ENCODE measurements around the gene PITRM1.
"Not testable (repeated sequence)": the region's sequence is repeated elsewhere in the genome, so short reads cannot be mapped to it uniquely, and the experiment has no call there.

The PITRM1 gene

DNA sequence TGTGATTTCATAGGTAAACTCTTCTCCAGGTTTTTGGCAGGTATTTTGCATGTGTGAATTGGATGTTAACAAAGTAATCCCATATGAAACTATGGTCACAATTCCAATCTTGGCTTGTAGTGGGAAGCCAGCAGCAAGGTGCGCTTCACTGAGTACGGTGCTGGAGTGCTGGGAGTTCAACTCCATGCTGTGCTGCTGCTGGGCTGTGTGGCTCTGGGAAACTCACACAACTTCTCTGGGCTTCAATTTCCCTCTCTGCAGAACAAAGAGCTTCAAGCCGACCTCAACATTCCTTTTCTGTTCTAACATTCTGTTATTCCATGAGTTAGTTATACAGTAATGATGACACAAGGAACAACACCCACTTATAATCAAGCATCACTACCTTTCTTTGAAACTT lies 18.2 kb upstream of the PITRM1 start:
- TF ChIP-seq ZNF274 (IDR thresholded peaks at IDR 0.05; ENCODE audit: low read depth, low read length), result no peak
- no peak overlapping the region for H3K4me3 ChIP-seq (ENCODE audit: low read length)

DNA sequence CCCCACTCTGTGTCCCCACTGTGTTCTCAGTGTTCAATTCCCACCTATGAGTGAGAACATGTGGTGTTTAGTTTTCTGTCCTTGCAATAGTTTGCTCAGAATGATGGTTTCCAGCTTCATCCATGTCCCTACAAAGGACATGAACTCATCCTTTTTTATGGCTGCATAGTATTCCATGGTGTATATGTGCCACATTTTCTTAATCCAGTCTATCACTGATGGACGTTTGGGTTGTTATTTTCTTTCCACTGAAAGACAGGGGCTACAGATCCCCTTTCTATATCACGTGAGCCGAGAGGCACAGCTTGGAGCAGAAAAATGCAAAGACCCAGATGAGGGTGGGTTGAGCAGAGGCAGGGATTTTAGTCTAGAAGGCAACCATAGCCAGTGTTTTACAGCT lies 14.6 kb upstream of the PITRM1 start:
- not testable (repeated sequence) for H3K4me3 ChIP-seq (ENCODE audit: low read length)

DNA sequence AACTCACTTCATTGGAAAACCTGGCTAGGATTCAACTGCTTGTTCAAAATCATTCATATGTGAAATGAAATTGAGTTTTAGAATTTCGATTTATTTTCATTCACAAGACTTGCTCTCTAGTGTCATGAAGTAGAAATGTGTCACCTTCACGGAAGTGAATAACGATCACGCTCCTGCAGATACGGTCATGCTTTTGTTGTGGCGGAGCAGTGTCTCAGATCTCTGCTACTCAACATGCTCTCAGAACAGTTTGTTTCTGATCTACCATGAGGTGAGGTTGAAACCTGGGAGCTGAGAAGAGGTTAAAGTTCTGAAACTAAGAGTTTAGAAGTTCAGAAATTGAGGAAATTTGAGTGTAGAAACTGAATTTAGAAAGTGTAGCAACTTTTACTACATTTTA lies 13.8 kb upstream of the PITRM1 start:
- H3K4me3 ChIP-seq (ENCODE audit: low read length), result no peak overlapping the region
- no peak for TF ChIP-seq ZNF274 (IDR thresholded peaks at IDR 0.05; ENCODE audit: low read depth, low read length)

DNA sequence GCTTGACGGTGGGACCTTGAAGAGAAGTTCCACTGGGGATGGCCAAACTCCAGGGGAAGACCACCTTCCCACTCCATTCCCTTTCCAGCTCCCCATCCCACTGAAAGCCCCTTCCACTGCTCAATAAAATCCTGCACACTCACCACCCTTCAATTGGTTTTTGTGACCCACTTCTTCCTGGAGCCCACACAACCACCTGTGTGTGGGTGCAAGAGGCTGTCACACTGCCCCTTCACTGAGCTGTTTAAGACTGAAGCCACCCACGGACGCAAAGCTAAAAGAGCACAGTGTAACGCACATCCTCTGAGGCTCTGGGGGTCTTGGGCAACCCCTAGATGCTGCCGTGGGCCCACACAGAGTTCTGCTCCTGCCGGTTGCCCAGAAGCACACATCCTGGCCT lies 12.8 kb upstream of the PITRM1 start:
- TF ChIP-seq ZNF274 (IDR thresholded peaks at IDR 0.05; ENCODE audit: low read depth, low read length), result no peak
- H3K4me3 ChIP-seq (ENCODE audit: low read length), result no peak overlapping the region

DNA sequence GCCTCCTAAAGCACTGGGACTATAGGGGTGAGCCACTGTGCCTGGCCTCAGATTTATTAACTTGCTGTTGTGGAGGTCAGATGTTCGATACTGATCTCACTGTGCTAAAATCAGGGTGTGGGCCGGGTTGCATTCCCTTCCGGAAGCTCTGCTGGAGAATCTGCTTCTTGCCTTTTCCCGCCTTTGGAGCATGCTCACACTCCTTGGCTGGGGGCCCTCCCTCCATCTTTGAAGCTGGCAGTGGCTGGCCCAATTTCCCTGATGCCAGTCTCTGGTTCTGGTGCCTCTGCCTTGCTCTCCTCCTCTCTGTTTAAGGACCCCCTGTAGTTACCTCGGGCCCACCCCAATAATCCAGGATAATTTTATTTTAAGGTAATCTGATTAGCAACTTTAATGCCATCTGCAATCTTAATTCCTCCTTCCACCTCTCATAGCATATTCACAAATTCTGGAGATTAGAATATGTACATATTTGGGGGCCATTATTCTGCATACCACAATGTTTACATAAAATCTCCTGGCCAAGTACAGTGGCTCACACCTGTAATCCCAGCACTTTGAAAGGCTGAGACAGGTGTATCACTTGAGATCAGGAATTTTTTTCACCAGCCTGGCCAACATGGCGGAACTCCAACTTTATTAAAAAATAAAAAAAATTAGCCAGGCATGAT lies 7.9 kb upstream of the PITRM1 start:
- no peak overlapping the region for H3K4me3 ChIP-seq (ENCODE audit: low read length)
- TF ChIP-seq ZNF274 (IDR thresholded peaks at IDR 0.05; ENCODE audit: low read depth, low read length), result no peak

DNA sequence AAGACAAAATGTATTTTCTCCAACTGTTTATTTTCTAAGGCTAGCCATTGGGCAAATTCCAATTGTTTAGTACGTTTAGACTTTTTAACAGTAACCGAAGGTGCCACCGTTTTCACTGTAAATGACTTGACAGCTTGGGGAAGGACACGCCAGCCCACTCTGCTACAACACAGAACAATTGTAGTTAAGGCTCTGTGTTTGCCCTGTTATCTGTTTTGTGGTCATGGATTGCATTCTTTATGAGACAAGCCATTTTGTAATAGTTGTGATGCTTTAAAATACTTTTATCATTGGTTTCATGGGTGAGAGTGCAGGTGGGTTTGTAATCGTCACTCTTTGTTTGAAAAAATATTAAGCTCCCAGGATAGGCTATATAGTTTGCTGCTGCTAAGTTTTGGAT lies 6.6 kb upstream of the PITRM1 start:
- no peak overlapping the region for H3K4me3 ChIP-seq (ENCODE audit: low read length)
- no peak for TF ChIP-seq ZNF274 (IDR thresholded peaks at IDR 0.05; ENCODE audit: low read depth, low read length)

DNA sequence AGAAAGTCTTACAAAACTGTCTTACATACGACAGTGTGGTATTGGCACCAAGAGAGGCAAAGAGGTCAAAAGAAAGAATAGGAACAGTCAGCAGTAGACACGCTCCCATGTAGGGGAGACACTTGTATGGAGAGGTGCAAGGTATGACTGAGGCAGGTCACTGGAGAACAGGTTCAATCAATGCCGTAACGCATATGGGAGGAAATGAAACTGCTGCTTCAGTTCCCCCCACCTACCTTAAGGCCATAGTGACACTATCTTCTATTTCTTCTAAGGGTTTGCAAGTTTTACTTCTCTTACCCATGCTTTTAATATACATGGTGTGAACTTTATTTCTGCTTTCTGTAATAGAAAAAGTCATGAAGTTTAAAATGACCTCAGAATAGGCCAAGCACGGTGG lies 5.5 kb upstream of the PITRM1 start:
- H3K4me3 ChIP-seq (ENCODE audit: low read length), result no peak overlapping the region
- TF ChIP-seq ZNF274 (IDR thresholded peaks at IDR 0.05; ENCODE audit: low read depth, low read length), result no peak

DNA sequence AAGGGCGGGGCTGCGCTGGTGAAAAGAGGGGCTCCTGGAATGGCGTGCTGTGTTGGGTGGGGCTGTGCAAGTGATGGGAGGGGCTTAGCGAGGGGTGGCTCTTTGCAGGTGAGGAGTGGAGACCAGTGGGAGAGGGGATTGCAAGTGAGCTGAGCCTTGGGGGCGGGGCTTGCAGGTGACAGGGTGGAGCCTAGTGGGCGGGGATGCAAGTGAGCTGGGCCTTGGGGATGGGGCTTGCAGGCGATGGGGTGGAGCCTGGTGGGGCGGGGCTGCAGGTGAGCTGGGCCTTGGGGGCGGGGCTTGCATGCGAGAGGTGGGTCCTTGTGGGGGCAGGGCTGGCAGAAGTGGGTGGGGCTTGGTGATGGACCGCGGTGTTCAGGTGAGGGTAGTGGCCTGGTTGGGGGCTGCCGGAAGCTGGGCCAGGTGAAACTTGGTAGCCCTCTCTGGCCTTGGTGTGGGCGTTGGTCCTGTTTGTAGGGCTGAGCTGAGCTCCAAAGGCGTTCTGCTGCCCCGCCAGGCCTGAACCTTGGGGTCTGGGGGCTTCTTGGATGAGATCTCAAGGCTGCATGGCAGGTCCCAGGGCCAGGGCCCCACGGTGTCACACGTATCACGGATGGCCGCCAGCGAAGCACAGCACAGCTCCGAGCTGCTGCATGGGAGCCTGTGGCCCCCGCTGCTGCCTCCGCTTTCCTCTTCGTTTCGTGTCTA lies 743 bp upstream of the PITRM1 start:
- peak overlapping the region; percentile 56; the same call in 1 of the 2 replicates for H3K4me3 ChIP-seq (ENCODE audit: low read length)
- TF ChIP-seq ZNF274 (IDR thresholded peaks at IDR 0.05; ENCODE audit: low read depth, low read length), result no peak

DNA sequence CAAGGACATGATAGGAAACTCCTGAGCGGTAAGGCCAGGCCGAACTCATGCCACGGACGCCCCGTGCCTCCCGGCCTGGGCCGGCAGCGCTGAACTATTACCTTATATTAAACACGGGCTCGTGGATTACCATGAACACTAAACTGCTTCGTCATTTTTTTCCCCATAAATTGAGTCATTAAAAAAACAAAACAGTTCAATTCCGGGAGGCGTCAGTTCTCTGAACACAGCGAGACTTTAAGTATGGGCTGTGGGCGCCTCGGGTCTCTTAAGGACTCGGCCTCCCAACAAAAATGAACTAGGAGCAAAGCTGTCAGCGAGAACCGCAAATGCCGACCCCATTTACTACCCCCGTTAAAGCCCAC lies 519 bp downstream of the PITRM1 start:
- TF ChIP-seq ZNF274 (IDR thresholded peaks at IDR 0.05; ENCODE audit: low read depth, low read length), result no peak
- H3K4me3 ChIP-seq (ENCODE audit: low read length), result peak overlapping the region; percentile 96

DNA sequence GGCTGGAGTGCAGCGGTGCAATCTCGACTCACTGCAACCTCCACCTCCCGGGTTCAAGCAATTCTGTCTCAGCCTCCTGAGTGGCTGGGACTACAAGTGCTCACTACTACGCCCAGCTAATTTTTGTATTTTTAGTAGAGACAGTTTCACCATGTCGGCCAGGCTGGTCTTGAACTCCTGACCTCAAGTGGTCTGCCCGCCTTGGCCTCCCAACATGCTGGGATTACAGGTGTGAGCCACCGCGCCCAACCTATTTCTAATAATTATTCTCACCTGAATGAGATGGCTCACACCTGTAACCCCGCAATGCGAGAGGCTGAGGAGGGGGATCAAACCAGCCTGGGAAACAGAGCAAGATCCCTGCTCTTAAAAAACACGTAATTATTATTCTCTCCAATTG lies 1.1 kb downstream of the PITRM1 start:
- peak overlapping the region; percentile 96 for H3K4me3 ChIP-seq (ENCODE audit: low read length)

DNA sequence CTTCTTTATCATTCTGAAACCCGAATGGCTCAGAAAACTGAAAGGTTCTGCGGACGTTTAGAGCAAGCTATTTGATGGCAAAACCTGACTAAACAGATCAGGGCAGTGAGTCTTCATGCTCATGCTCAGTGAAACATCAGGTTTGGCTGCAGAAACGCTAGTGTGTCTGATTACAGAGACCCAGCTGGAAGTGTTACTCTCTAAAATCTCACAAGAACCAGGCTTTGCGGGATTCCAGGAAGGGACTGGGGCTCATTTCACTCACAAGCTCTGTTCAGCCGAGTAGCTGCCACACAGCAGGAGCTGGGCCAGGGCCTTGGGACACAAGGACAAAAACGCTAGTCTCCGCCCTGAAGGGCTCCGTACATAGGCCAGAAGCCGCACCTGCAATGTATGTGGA lies 2.9 kb downstream of the PITRM1 start:
- no peak overlapping the region for H3K4me3 ChIP-seq (ENCODE audit: low read length)
- no peak for TF ChIP-seq ZNF274 (IDR thresholded peaks at IDR 0.05; ENCODE audit: low read depth, low read length)

DNA sequence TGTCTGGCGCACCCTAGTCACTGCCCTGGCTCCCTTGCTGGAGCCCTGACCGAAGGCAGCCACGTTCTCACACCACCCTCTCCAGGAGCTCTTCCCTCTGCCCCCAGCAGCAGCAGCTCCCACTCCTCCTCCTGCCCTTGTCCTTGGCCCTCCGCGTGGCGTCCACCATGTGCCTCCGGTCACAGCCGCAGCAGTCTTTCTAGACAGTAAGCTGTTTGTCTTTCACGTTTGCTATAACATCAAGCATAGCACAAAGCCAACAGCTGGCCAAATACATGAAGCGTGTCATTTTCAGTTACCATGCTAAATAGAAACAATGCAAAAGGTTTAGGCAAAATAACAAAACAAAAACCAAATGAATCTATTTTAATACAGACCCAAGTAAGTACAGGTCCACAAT lies 3.3 kb downstream of the PITRM1 start:
- no peak overlapping the region for H3K4me3 ChIP-seq (ENCODE audit: low read length)
- TF ChIP-seq ZNF274 (IDR thresholded peaks at IDR 0.05; ENCODE audit: low read depth, low read length), result no peak

DNA sequence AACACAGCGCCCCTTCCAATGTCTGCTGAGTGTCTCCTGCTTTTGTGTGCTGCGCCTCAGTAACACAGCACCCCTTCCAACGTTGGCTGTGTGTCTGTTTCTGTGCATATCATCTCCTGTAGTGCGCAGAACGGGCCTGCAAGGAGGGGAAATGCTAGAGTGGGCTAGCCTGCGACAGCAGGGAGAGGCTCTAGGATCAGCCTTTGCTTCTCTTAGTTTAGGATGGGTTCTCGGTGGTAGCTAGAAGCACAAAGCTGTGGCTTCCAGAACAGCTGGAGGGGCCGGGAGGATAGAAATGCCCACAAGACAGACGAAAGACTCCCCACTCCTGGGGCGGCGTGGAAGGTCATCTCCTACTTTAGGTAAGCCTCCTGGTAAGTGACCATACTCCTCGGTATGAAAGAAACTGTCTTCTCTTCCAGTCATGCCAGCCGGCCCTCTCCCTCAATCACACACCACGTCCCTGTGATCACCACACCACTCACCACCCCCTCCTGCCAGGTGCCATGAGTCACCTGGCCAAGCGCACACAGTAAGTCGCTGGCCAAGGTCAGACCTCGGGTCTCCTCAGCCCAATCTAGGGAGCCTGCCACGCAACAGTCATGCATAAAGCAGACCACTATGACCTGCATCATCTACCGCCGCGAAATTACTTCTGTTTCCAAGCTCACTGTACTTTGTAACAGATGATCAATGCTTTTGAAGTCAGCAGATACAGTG lies 4.8 kb downstream of the PITRM1 start:
- TF ChIP-seq ZNF274 (IDR thresholded peaks at IDR 0.05; ENCODE audit: low read depth, low read length), result no peak

DNA sequence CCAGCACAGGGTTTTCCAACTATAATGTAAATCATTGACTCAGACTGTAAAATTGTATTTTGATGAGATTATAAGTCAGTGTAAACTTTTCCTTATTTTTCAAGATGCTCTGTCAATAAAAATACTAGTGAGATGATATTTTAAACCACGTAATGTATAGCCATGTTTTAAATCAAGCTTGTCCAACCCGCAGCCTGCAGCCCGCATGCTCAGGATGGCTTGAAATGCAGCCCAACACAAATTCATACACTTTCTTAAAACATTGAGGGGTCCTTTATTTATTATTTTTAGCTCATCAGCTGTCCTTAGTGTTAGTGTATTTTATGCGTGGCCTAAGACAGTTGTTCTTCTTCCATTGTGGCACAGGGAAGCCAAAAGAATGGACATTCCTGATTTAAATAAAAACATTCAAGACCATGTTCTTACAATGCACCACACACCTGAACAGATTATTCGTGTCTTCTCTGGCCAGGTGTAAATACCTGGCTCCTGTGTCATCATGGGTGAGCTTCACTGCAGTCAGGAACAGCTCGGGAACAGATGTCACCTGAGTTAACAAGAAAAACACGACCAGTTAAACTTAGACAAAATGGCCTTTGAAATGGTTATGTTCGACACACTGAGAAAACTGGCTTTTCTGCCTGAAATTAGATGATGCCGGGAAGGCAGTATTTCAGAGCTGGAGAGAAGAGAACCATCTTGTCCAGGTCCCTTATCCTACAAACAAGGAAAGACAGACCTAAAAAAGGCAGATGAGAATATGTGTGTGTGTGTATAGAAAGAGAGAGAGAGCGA lies 5.9 kb downstream of the PITRM1 start:
- TF ChIP-seq ZNF274 (IDR thresholded peaks at IDR 0.05; ENCODE audit: low read depth, low read length), result no peak
- no peak overlapping the region for H3K4me3 ChIP-seq (ENCODE audit: low read length)

More for the DNA sequence above, 4.8 kb downstream of the PITRM1 start:
- no peak overlapping the region for H3K4me3 ChIP-seq (ENCODE audit: low read length)

All from GM08714 (cell line).